Choroid plexus epithelial cell (primary cell): Measurements from ENCODE around the gene AKAIN1.

ENCODE experiments used
- DNase-seq: peaks from one replicate; pipeline ENCODE4 v3.0.0-alpha.2; 2010; ENCODE audit warnings: low read depth
- H3K4me3 ChIP-seq: 2 replicates; pipeline ENCODE4 v1.5.1; 2011; ENCODE audit warnings: low read depth, mild to moderate bottlenecking, control low read depth, low read length, moderate library complexity
- CTCF ChIP-seq: conservative IDR thresholded peaks from 2 replicates; pipeline ENCODE4 v1.5.1; 2011; ENCODE audit warnings: low read depth, mild to moderate bottlenecking, control low read depth, inconsistent platforms, low read length, moderate library complexity

Gene AKAIN1

GRCh38 chr18:5152343-5153020, 44.6 kb downstream of the AKAIN1 start:
- no peak for DNase-seq
- H3K4me3 ChIP-seq = no peak overlapping the region
- TF ChIP-seq CTCF = no peak

- no peak overlapping the region for H3K4me3 ChIP-seq
- no peak for TF ChIP-seq CTCF
Measured at GRCh38 chr18:5150894-5151293, 46.2 kb downstream of the AKAIN1 start.

GRCh38 chr18:5146093-5146492, 51.0 kb downstream of the AKAIN1 start:
- DNase-seq = no peak
- no peak for TF ChIP-seq CTCF
- H3K4me3 ChIP-seq = no peak overlapping the region

More at GRCh38 chr18:5150894-5151293, 46.2 kb downstream of the AKAIN1 start:
- no peak for DNase-seq

GRCh38 chr18:5145168-5145825, 51.8 kb downstream of the AKAIN1 start:
- no peak overlapping the region for H3K4me3 ChIP-seq
- no peak for TF ChIP-seq CTCF
- no peak for DNase-seq

- TF ChIP-seq CTCF = no peak
- no peak overlapping the region for H3K4me3 ChIP-seq
- no peak for DNase-seq
Measured at GRCh38 chr18:5144629-5145028, 52.4 kb downstream of the AKAIN1 start.

- H3K4me3 ChIP-seq = no peak overlapping the region
- no peak for DNase-seq
- no peak for TF ChIP-seq CTCF
Measured at GRCh38 chr18:5142859-5143258, 54.2 kb downstream of the AKAIN1 start.

- DNase-seq = no peak
- H3K4me3 ChIP-seq = no peak overlapping the region
- TF ChIP-seq CTCF = no peak
Measured at GRCh38 chr18:5142131-5142530, 54.9 kb downstream of the AKAIN1 start.
